GM18517 (cell line): ENCODE data around the gene JAK3.
"Not testable (repeated sequence)": the region's sequence is repeated elsewhere in the genome, so short reads cannot be mapped to it uniquely, and the experiment has no call there.

Source experiments
- ATAC-seq: cut with Tn5 transposase; IDR thresholded peaks from one replicate; pipeline ENCODE4 v1.9.1; 2021; ENCODE audit warnings: mild to moderate bottlenecking, moderate library complexity; ENCODE audit not compliant: unreplicated experiment

Gene JAK3

DNA sequence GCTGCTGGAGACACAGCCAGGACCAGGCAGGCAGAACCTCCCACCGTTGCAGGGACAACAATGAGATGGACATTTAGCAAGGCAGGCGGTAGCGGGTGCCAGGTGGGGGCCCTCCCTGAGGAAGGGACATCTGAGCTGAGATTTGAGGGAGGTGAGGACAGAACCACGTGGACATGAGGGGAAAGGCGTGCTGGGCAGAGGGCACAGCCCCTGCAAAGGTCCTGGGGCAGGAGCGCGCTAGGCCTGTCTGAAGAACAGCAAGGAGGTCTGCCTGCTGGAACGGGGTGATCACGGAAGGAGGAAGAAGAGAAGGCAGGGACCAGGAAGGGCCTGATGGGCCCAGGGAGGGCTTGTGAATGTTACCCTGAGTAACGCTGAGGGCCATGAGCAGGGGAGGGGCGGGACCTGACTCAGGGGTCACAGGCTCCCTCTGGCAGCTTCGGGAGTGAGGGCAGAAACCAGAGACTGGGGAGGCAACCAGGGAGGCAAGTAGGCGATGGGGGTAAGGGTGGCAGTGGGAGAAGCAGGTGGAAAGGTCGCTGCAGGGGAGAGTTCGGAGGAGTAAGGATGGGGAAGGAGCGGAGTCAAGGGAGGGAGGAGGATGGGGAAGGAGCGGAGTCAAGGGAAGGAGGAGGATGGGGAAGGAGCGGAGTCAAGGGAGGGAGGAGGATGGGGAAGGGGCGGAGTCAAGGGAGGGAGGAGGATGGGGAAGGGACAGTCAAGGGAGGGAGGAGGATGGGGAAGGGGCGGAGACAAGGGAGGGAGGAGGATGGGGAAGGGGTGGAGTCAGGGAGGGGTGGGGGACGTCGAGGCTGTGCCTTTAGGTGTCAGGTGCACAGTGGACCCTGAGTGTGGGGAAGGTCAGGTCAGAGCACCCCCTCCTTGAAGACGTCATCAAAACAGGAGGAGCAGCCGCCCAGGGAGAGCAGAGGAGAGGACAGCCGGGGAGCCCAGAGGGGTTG lies 68.5 kb downstream of the JAK3 start:
- no peak for ATAC-seq

DNA sequence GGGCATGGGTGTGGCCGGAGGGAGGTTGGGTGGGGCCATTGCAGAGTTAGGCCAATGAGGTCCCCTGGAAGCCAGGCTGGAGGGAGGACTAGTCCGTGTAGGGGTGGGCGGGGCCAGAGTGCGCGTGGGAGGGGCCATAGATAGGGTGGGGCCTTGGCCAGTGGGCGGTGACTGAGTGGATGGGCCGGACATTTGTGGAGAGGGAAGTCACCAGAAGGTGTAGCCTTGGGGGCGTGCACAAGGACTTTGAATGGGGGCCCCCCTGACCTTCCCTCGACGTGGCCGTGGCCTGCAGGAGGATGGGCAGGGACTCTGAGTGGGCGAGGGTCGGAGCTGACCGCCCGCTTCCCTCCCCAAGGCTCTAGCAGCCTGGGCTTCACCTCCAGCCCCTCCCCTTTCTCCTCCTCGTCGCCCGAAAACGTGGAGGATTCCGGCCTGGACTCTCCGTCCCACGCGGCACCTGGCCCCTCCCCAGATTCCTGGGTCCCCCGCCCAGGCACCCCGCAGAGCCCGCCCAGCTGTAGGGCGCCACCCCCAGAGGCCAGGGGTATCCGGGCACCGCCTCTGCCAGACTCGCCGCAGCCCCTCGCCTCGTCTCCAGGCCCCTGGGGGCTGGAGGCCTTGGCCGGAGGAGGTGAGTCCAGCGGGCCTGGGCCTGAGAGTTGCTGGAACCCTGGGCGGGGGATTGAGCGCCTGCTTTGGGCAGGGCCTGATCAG lies 69.4 kb downstream of the JAK3 start:
- ATAC-seq, result no peak

DNA sequence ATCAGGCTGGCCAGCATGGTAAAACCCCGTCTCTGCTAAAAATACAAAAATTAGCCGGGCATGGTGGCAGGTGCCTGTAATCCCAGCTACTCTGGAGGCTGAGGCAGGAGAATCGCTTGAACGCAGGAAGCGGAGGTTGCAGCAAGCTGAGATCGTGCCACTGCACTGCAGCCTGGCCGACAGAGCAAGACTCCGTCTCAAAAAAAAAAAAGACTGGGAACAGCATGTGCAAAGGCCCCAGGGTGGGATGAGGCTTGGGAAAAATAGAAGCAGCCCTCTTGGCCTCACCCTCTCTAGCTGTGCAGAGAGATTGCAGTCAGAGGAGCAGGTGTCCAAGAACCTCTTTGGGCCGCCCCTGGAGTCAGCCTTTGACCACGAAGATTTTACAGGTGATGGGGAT lies 69.9 kb downstream of the JAK3 start:
- not testable (repeated sequence) for ATAC-seq

GRCh38 chr19:17775991-17776803 lies 71.6 kb downstream of the JAK3 start:
- ATAC-seq, result peak; percentile 76

- no peak for ATAC-seq
These were observed 72.4 kb downstream of the JAK3 start for GRCh38 chr19:17775245-17775927.
